ENCODE data around the gene MYB. TPM values are rescaled to one million over a fixed set of nuclear protein-coding genes. Genes with fewer than 3 reads are reported as not detected.

Gene MYB
- total RNA-seq, 1 donor from 2014 or later, result 0.47 TPM

DNA sequence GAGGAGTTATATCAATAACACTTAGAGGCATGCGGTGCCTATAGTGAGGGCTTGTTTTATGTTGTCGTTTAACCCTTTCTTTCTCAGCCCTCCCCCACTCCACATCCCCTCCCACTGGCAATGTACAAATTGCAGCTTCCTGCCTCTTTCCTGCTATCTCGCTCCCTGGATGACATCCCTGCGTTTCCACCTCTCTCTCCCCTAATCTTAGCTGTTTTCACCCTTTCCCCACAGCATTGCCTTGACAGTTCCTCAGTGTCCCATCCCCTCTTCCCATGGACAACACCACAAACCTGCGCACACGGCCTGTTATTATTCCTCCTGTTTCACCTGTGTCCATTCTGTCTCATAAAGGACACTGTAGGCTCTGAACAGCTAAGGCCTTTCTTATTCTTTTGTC lies 34.5 kb downstream of the MYB start:
- no peak for DNase-seq (ENCODE audit: extremely low read depth, low read depth, low spot score)

DNA sequence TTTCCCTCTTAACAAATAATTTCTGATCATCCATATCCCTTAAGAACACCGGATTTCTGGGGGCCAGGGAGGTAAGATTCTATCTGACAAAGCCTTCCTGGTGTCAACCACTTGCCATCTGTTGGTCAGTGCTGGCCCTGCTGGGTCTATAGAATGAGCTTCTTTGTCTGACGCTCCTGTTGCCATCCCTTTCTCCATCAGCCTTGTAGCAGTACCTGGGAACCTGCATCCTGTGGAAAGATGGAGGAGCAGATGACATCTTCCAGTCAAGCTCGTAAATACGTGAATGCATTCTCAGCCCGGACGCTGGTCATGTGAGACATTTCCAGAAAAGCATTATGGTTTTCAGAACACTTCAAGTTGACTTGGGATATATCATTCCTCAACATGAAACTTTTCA lies 36.6 kb downstream of the MYB start:
- no peak for DNase-seq (ENCODE audit: extremely low read depth, low read depth, low spot score)

DNA sequence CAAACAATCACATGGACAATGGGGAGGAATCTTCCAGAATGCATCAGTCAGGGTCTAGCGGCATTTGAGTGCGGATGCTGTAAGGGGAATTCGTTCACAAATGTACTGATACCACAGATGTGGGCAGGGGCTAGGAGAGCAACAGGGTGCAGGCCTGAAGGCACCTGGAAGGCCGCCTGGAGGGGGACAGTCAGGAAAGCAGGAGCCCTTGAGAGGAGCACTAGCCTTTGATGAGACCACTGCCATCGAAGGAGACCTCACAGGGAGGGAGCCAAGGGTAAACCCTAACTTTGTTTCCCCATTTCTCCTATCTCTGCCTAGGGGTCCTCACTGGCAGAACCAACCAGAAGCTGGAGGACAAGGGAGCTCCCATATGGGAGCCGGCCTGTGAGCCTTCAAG lies 38.2 kb downstream of the MYB start:
- DNase-seq (ENCODE audit: extremely low read depth, low read depth, low spot score), result no peak

DNA sequence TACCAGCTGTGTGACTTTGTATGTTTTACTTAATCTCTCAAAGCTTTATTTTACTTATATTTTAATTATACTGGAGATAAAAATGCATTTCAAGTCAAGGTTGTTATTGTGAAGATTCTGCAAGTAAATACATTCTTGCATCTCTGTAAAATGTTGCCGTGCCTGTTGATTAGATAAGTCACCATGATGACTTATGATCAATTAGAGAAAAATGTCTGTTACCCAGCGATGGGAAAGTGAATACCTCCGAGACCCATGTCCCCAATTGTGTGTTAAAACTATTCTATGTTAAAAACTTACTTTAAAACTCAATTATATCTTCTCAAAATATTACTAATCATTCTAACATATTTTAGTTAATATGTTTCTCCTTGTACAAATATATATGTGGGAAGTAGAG lies 39.9 kb downstream of the MYB start:
- DNase-seq (ENCODE audit: extremely low read depth, low read depth, low spot score), result no peak

DNA sequence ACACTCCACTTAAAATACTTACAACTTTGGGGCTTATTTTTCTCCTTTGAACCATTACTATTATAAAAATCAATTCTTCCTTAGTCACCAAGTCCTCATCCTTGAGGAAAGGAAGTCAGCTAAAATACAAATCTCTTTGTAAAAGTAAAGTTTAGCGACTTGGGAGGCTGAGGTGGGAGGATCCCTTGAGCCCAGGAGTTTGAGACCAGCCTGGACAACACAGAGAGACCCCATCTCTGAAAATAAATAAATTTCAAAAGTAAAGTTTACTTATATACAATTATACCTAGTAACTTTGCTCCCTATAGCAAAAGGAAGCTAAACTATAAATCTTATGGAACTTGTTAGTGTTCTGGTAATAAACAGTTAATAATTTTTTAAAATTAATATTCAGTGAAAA lies 40.4 kb downstream of the MYB start:
- no peak for DNase-seq (ENCODE audit: extremely low read depth, low read depth, low spot score)

DNA sequence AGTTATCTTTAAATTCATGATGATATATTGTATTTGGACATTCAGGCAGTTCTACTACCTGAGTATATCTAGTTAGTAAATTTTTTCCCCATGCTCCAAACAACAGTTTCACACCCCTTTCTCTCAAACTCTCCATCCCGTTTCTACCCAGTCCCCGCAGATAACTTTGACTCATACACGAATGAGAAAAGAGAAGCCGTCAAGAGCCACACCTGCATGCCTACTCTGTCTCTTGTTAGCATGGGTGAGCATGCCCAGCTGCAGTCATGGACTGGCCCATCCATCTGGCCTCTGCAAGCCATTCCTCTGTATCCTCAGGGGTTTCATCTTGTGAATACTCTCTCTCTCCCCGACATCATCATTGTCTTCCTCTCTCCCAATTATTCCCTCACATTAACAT lies 41.5 kb downstream of the MYB start:
- no peak for DNase-seq (ENCODE audit: extremely low read depth, low read depth, low spot score)

DNA sequence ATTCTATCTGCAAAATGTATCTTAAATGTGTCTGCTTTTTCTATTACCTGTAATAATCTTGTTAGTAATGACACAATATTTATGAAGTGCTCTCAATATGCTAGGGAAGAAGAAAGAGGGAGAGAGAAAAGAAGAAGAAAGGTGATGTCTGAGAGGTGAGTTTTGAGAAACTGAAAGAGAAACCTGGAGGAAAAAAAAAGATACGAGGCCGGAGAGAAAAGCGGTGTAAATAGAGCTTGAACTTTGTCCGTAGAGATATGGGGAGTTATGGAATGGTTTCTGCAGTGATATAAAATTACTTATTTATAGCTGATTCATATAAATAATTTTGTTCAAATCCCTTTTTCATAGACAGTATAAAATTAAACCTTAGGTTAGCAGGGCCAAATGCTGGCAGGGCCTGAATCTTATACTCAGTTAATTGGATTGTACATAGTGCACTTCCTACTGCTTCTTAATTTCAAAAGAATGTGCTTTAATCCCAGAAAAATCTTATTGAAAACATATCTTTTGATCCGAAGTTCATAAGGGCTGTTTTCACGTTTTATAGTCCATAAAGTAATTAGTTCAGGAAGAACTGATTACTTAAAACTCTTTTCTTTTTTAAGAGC lies 43.0 kb downstream of the MYB start:
- no peak for DNase-seq (ENCODE audit: extremely low read depth, low read depth, low spot score)

DNA sequence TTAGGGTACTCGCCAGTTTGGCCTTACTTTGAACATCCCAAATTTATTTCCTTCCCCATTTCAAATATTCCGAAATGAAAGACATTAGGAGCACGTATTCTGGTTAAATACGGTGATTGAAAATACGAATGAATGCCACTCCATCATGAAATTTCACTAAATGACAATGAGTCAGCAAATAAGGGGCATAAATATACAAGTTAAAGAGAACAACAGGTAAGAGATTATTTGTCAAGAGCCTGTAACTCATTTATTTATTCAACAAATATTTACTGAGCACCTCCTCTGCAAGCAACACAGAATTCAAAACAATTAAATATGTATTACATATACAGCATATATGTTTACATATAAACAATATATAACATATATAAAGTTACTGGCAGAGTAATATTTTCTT lies 44.8 kb downstream of the MYB start:
- no peak for DNase-seq (ENCODE audit: extremely low read depth, low read depth, low spot score)

DNA sequence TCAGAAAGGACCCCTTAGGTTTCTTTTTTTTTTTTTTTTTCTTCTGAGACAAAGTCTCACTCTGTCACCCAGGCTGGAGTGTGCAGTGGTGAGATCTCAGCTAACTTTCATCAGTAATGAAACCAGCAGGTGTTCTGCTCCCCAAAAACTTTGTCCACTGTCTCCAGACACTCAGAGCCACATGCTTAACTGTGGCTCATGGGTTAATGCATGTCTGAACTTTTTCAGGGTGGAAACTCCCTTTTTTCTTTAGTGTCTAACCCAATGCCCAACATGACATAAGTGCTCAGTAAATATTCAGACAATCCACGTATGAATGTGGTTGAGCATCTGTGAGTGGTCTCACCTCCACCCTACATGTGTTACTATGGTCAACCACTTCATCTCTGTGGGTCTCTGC lies 45.4 kb downstream of the MYB start:
- no peak for DNase-seq (ENCODE audit: extremely low read depth, low read depth, low spot score)

DNA sequence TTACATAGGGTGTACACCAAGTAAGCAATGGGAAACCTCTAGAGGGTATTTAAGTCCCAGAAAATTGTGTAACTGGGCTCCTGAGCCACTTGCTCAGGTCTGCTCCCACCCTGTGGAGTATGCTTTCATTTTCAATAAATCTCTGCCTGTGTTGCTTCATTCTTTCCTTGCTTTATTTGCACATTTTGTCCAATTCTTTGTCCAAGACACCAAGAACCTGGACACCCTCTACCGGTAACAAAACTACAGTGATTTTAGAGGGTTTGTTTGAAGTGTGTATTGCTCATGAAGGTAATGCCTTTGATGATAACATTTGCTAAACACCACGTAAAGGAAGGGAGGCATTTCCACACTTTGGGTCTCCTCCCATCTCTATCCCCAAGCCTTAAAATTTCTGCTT lies 46.2 kb downstream of the MYB start:
- no peak for DNase-seq (ENCODE audit: extremely low read depth, low read depth, low spot score)

DNA sequence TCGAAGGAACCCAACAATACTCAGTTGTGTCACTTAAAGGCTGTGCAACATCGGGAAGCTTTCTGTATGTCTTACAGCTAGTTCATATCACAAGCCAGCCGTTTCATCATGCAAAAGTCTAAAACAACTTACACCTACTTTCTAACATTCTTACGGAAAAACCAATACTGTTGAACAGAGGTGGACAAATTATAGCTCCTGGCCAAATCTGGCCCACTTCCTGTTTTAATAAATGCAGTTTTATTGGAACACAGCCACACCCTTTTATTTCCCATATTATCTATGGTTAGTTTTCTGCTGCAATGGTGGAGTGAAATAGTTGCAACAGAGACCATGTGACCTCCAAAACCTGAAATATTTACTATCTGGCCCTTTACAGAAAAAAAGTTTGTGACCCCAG lies 46.6 kb downstream of the MYB start:
- DNase-seq (ENCODE audit: extremely low read depth, low read depth, low spot score), result no peak

DNA sequence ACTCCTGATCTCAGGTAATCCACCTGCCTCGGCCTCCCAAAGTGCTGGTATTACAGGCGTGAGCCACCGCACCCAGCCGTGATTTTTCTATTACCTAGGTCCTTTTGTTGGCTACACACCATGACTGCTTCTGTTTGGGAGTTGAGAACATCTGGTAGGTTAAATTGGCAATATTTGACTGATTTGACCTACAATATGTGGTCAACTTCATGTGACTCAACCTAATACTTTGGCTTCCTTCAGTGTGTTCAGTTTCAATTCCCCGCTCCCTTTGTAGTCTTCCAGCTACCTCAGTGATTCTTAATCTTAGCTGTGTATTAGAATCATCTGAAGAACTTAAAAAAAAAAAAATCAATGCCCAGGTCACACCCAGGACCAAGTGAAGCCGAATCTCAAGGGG lies 47.4 kb downstream of the MYB start:
- no peak for DNase-seq (ENCODE audit: extremely low read depth, low read depth, low spot score)

DNA sequence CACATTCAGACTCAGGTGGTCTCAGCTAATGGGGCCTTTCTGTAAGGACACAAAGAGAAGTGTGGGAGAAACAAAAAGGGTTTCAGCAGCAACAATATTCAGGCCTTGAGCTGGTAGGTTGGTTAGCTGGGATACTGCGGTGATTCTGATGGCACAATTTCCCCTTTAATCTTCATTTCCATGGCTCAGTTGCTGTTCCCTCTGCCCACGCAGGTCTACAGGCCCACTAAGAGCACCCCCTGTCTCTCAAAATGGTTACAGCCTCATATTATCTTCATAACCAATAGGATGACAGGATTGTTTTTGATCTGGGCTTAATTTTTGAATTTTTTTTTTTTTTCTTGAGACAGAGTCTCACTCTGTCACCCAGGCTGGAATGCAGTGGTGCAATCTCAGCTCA lies 48.9 kb downstream of the MYB start:
- no peak for DNase-seq (ENCODE audit: extremely low read depth, low read depth, low spot score)

DNA sequence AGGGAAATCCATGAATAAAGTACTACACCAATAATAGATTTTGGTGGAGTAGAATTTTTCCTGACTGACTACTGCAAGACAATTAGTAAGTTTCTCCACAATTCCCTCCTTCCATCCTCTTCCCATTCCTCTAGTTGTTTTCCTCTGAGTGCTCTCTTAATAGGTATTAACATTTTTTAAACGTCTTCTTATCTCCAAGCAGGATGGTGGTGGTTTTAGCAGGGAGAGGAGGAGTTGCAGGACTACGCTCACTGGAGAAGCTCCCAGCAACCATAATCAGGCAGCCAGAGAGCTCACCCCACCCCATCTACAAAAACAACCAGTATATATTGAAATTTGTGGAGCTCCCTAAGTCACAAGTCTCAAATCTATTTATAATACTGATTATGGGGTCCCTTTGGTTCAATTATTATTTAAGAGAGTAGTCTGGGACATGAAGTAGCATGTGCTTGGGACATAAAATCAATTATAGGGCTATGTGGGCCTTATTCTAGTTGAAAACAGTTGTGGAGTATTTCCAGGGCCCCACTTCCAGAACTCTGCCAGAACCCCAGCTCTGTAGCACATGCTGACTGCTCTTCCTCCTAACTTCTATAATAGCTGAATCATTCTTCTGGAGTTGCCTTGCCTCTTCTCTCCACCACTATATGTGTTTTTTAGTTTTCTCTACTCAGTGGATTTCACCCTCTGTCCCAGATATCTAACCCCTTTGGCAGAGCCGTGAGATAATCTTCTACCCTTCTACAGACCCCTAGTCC lies 49.8 kb downstream of the MYB start:
- no peak for DNase-seq (ENCODE audit: extremely low read depth, low read depth, low spot score)

DNA sequence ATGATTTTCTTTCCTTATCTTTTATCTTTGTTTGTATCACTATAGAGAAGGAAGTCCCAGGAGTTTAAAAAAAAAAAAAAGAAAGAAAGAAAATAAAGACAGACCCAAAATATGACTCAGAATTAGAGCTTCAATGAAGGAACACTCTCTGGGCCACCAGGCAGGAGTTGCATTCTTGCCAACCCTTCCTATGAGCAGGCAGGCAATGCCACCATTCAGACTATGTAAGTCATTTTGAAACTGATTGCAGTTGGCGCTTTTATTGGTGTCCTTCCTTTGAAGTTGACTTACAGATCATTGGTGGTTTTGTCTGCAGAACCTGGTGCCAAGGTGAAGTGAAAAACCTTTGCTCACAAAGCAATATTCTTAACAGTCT lies 50.3 kb downstream of the MYB start:
- no peak for DNase-seq (ENCODE audit: extremely low read depth, low read depth, low spot score)

DNA sequence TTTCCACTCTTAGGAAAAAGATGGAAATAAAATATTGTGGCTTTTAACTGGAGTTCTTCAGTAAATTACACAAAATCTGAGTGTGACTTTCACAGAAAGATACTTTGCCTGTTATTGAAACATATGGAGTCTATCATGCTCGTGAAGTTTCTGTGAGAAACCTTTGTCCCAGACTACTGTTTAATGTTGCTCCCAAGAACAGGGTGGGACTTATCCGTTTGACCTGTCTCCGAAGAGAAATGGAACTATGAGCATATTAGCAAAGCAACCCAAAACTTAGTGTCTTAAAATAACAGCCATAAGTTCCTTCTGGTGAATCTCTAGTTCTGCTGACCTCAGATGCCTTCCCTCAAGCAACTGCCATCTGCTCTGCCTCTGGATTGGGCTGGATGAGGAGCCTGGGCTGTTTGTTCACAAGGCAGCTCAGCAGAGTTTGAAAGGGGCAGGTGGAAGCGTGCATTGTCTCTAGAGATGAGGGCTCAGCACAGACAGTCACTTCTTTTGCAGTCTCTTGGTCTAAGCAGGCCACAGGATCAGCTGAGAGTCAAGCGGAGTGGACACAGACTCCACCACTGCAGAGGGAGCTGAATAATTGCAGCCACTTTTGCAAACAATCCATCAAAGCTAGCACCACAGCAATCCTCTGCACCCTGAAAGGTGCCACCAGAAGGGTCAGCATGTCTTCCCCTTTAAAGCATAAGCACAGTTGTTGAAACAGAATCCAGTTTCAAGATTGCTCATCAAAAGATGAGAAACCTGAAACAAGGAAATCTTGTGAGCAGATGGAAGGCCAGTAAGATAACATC lies 52.8 kb downstream of the MYB start:
- no peak for DNase-seq (ENCODE audit: extremely low read depth, low read depth, low spot score)

DNA sequence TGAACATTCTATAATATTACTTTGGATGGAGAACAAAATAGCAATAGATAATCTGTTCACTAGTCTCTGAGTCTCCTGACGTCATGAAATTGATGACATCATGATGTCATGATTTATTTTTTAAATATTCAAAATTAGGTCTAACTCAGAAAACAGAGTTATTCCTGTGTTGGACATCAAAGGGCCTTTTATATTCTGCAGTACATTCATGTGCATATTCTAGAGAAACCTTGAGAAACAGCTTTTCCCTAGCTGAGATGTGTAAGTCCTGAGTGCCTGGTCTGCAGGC lies 53.3 kb downstream of the MYB start:
- DNase-seq (ENCODE audit: extremely low read depth, low read depth, low spot score), result no peak

DNA sequence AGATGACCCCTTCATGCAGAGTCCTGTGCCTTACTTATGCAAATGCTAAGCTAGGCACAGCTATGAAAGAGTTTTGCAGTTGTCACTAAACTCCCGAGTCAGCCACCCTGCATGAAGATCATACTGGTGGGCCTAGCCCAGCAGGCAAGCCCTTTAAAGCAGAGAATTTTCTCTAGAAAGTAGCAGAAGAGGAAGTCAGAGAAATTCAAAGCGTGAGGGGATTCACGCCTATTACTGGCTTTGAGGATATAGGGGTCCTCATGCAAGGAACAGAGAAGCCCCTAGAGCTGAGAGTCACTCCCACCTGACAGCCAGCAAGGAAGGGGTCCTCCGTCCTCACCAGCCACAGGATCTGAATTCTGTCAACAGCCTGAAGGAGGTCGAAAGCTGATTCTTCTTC lies 54.6 kb downstream of the MYB start:
- DNase-seq (ENCODE audit: extremely low read depth, low read depth, low spot score), result no peak

DNA sequence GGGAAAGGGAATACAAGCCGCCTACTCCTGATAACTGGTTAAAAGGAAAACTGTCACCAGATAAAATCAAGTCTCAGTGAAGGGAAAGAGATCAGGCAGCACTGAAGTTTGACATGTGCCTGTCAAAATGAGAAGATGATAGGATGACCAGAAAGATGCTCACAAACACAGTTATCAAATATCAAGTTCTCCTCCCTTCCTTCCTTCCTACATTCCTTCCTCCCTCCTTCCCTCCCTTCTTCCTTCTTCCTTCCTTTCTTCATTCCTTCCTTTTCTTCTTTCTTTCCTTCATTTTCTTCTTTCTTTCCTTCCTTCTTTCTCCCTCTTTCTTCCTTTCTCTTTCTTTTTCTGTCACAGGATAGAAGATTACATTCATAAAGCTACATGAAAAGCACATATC lies 55.2 kb downstream of the MYB start:
- DNase-seq (ENCODE audit: extremely low read depth, low read depth, low spot score), result no peak

DNA sequence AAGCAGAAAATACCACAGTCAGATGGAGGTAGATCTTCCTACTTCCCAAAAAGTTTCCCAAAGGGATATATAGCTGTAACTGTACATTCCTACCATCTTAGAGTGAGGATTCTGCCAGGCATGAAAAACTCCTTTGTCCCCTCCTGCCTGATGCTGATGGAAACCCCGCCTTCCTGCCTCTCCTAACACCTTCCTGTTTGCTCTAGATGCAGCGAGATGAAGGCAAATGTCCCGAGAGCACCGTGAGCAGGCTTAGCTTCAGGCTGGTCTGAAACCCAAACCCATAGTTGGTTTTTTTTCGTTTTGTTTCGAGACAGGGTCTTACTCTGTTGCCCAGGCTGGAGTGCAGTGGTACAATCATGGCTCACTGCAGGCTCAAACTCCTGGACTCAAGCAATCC lies 55.6 kb downstream of the MYB start:
- DNase-seq (ENCODE audit: extremely low read depth, low read depth, low spot score), result no peak

DNA sequence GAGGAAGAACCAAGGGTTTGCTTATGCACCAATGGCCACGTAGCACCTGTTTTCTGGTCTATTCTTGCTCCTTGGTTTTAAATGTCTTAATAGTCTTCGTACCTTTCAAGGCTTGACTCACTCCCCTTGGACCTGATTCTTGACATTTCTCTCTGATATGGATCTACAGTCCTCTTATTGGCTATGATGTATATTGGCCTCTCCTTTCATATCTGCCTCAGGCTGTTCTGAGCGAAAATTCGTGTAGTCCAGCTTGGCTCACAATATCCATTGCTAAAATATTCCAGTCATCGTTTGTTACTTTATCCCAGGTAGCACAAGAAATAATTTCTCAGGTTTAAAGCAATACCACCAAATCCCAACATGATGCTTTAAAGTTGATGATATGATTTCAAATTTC lies 59.6 kb downstream of the MYB start:
- no peak for DNase-seq (ENCODE audit: extremely low read depth, low read depth, low spot score)
